ENCODE results near the gene ST8SIA4.
A peak's percentile ranks its signal among the peaks of the same experiment; 100 is the strongest.

ST8SIA4 gene

DNA sequence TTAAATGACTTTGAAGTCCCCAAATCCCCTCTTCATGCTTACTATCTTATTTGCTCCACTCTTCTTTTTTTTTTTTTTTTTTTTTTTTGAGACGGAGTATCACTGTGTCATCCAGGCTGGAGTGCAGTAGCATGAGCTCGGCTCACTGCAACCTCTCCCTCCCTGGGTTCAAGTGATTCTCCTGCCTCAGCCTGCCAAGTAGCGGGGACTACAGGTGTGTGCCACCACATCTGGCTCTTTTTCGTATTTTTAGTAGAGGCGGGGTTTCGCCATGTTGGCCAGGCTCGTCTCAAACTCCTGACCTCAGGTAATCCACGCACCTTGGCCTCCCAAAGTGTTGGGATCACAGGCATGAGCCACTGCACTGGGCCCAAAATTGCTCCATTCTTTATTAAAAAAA, 51.0 kb downstream of the ST8SIA4 start:
- no peak for TF ChIP-seq EZH2 (IDR thresholded peaks at IDR 0.05; ENCODE audit: borderline replicate concordance, low read length)
- TF ChIP-seq, protein P1, sequence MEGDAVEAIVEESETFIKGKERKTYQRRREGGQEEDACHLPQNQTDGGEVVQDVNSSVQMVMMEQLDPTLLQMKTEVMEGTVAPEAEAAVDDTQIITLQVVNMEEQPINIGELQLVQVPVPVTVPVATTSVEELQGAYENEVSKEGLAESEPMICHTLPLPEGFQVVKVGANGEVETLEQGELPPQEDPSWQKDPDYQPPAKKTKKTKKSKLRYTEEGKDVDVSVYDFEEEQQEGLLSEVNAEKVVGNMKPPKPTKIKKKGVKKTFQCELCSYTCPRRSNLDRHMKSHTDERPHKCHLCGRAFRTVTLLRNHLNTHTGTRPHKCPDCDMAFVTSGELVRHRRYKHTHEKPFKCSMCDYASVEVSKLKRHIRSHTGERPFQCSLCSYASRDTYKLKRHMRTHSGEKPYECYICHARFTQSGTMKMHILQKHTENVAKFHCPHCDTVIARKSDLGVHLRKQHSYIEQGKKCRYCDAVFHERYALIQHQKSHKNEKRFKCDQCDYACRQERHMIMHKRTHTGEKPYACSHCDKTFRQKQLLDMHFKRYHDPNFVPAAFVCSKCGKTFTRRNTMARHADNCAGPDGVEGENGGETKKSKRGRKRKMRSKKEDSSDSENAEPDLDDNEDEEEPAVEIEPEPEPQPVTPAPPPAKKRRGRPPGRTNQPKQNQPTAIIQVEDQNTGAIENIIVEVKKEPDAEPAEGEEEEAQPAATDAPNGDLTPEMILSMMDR (IDR thresholded peaks at IDR 0.05; ENCODE audit: low read length), result no peak
- Histone ChIP-seq H3K36me3 (ENCODE audit: insufficient read depth, low read length) (no peaks in the 10 kb centered on the region), H2AFZ (ENCODE audit: low read length) (no peak overlapping the region), H3K27ac (ENCODE audit: low read depth, low read length, poor library complexity, severe bottlenecking) (peak overlapping the region; percentile 91), H3K9me2 (ENCODE audit: low read depth, low read length) (no peaks in the 10 kb centered on the region), H3F3A (ENCODE audit: insufficient read depth, low read length) (peaks cover 9% of the 10 kb centered on the region; the same call in 1 of the 2 replicates), H3K9ac (ENCODE audit: low read length) (peak overlapping the region; percentile 56), H4K20me1 (ENCODE audit: insufficient read depth, low read length) (no peaks in the 10 kb centered on the region), H3K79me2 (ENCODE audit: insufficient read depth, low read length) (no peaks in the 10 kb centered on the region), H3K27me3 (ENCODE audit: insufficient read depth, low read length) (no peaks in the 10 kb centered on the region), H3K4me1 (ENCODE audit: insufficient read depth, low read length, severe bottlenecking) (peaks cover 52% of the 10 kb centered on the region), H3K4me2 (ENCODE audit: low read length) (no peak overlapping the region), H3K9me3 (ENCODE audit: low read length) (no peaks in the 10 kb centered on the region), H3K4me3 (ENCODE audit: low read depth, low read length, poor library complexity, severe bottlenecking) (no peak overlapping the region)

DNA sequence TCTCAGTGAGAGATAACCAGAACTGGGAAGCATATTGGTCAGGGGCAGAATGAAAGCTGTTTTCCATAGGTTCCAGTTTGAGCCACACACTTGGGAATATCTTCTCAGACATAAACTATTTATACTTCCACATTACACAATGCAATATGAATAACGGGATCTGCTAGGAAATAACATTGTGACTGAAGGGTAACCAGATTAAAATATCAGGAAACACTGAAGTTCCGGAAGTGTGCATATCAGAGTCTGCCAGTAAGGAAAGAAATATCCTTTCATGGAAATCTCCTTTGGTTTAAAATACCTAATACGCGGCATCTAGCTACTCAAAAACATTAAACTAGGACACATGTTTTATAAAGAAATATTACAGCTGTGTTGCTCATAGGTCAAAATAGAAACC, 56.3 kb downstream of the ST8SIA4 start:
- Histone ChIP-seq H3F3A (ENCODE audit: insufficient read depth, low read length) (no peaks in the 10 kb centered on the region), H3K9me2 (ENCODE audit: low read depth, low read length) (no peaks in the 10 kb centered on the region), H3K9ac (ENCODE audit: low read length) (no peak overlapping the region), H3K9me3 (ENCODE audit: low read length) (0 out of 2 replicates have a peak, but pooled peaks cover 3% of the 10 kb centered on the region), H3K36me3 (ENCODE audit: insufficient read depth, low read length) (no peaks in the 10 kb centered on the region), H3K4me2 (ENCODE audit: low read length) (no peak overlapping the region), H4K20me1 (ENCODE audit: insufficient read depth, low read length) (no peaks in the 10 kb centered on the region), H2AFZ (ENCODE audit: low read length) (no peak overlapping the region), H3K4me3 (ENCODE audit: low read depth, low read length, poor library complexity, severe bottlenecking) (no peak overlapping the region), H3K79me2 (ENCODE audit: insufficient read depth, low read length) (no peaks in the 10 kb centered on the region), H3K27me3 (ENCODE audit: insufficient read depth, low read length) (no peaks in the 10 kb centered on the region), H3K27ac (ENCODE audit: low read depth, low read length, poor library complexity, severe bottlenecking) (no peak overlapping the region), H3K4me1 (ENCODE audit: insufficient read depth, low read length, severe bottlenecking) (peaks cover 1% of the 10 kb centered on the region)
- TF ChIP-seq, protein P1 (IDR thresholded peaks at IDR 0.05; ENCODE audit: low read length), result no peak
- TF ChIP-seq EZH2 (IDR thresholded peaks at IDR 0.05; ENCODE audit: borderline replicate concordance, low read length), result no peak

DNA sequence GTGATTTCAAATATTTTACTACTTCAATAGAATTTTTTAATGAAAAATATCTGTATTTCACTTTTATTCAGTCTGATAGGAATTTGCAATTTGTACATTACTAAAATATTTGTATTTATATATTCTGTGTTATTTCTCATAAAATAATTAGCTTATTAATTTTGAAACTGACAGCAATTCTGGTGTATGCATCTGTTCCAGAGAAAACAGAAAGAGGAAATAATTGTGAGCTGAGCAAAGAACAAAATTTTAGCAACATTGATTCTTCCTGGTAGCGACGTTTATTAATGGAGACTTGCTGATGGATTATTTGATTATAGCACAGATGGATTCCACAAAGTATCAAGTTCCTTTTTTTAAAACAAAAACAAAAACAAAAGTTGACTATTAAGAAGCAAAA, 61.0 kb downstream of the ST8SIA4 start:
- H4K20me1 ChIP-seq (ENCODE audit: insufficient read depth, low read length), result no peaks in the 10 kb centered on the region
- peaks cover 20% of the 10 kb centered on the region for H3K4me1 ChIP-seq (ENCODE audit: insufficient read depth, low read length, severe bottlenecking)
- no peak overlapping the region for H3K9ac ChIP-seq (ENCODE audit: low read length)
- 0 out of 2 replicates have a peak, but pooled peaks cover 3% of the 10 kb centered on the region for H3K9me3 ChIP-seq (ENCODE audit: low read length)
- no peak overlapping the region for H2AFZ ChIP-seq (ENCODE audit: low read length)
- H3K4me2 ChIP-seq (ENCODE audit: low read length), result no peak overlapping the region
- peaks cover 7% of the 10 kb centered on the region for H3K36me3 ChIP-seq (ENCODE audit: insufficient read depth, low read length)
- H3K79me2 ChIP-seq (ENCODE audit: insufficient read depth, low read length), result no peaks in the 10 kb centered on the region
- H3K4me3 ChIP-seq (ENCODE audit: low read depth, low read length, poor library complexity, severe bottlenecking), result no peak overlapping the region
- no peaks in the 10 kb centered on the region for H3F3A ChIP-seq (ENCODE audit: insufficient read depth, low read length)
- no peak for TF ChIP-seq EZH2 (IDR thresholded peaks at IDR 0.05; ENCODE audit: borderline replicate concordance, low read length)
- TF ChIP-seq, protein P1 (IDR thresholded peaks at IDR 0.05; ENCODE audit: low read length), result no peak
- no peaks in the 10 kb centered on the region for H3K9me2 ChIP-seq (ENCODE audit: low read depth, low read length)
- peak overlapping the region; percentile 49 for H3K27ac ChIP-seq (ENCODE audit: low read depth, low read length, poor library complexity, severe bottlenecking)
- H3K27me3 ChIP-seq (ENCODE audit: insufficient read depth, low read length), result no peaks in the 10 kb centered on the region

Data from OCI-LY1 (cell line).